ENCODE results near the gene ETF1.

The ETF1 gene

DNA sequence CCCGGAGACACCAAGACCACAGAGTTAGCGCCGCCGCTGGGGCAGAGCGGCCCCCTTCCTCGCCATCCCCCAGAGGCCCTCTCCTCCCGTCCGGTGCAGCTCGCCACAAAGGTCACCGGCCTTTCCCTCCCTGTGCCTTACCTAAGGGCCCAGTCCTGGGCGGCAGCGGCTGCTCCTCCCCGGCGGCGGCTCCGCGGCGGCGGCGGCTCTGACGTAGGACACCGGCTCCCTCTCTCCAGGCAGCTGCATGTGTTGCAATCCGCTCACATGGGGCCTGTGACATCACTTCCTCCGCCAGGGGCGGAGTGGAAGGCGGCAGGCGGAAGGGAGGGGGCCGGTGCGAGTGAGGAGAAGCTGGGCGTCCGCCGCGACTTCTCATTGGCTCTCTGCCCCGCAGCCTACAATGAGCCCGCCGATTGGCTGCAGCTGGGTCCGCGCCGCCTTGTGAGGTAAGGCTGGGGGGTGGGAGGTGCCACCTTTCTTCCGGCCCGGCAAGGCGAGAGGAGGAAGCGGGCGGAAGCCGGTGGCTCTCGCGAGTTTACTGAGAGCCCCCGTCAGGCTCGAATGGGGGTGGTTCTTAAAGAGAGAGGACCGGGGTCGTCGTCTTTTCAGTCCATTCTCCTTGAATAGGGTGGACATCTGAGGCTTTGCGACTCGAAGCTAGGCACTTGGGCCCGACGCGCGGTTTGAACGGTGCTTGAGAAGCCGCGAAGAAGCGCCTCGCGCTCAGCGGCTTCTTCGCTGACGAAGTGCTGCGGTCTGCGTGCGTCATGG, at the start of gene ETF1:
ETF1 (minus strand) TSS at position 281 of the 774 bp plus-strand sequence. CDS start 318 bp downstream, outside the sequence.
- peaks cover 52% of the 10 kb centered on the region for H3K4me1 ChIP-seq (ENCODE audit: insufficient read depth, low read length)
- no peaks in the 10 kb centered on the region for H3K36me3 ChIP-seq (ENCODE audit: insufficient read depth, low read length)
- peak within 1 kb of the TSS; percentile 98 for H3K9ac ChIP-seq (ENCODE audit: low read length)
- peak within 1 kb of the TSS; percentile 84 to 95 for H3K4me3 ChIP-seq (ENCODE audit: low read depth in 1 of 2, low read length in 2 of 2)
- H3K9me3 ChIP-seq (ENCODE audit: low read length), result no peaks in the 10 kb centered on the region
- H3K27me3 ChIP-seq (ENCODE audit: control insufficient read depth in 1 of 2, insufficient read depth in 2 of 2, low read length in 2 of 2), result no peaks in the 10 kb centered on the region
- peak within 1 kb of the TSS; percentile 95 for H3K27ac ChIP-seq (ENCODE audit: low read depth, low read length)

DNA sequence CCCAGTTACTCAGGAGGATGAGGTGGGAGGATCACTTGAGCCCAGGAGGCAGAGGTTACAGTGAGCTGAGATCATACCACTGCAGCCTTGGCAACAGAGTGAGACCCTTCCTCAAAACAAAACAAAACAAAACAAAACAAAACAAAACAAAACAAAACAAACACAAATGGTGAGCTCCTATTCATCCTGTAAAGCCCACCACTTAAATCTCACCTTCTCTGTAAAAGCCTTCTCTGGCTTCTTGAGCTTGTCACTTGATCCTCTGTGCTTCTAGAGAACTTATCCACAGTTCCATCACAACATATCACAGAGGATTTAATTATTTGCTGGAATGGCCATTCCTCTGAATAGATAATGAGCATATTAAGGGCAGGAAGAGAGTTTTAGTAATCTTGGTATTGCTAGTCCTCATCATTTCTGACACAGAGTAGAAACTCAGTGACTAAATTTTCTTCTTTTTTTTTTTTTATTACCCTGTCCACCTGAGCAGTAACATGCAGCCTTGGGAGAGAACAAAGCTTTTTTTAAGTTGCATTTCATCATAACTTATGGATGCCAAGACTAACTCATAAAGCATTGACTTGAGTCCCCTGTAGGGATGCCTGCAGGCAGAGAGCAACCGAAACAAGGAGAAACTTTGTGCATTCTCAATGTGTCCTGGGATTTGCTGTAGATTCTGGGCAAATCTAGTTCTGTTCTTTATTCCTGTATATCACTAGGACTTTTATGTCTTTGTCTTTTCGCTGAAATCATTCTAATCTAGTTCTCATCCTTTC, 45.2 kb upstream of the ETF1 start:
- Histone ChIP-seq H3K9me3 (ENCODE audit: low read length) (no peaks in the 10 kb centered on the region), H3K4me1 (ENCODE audit: insufficient read depth, low read length) (no peaks in the 10 kb centered on the region), H3K27ac (ENCODE audit: low read depth, low read length) (no peak overlapping the region)

DNA sequence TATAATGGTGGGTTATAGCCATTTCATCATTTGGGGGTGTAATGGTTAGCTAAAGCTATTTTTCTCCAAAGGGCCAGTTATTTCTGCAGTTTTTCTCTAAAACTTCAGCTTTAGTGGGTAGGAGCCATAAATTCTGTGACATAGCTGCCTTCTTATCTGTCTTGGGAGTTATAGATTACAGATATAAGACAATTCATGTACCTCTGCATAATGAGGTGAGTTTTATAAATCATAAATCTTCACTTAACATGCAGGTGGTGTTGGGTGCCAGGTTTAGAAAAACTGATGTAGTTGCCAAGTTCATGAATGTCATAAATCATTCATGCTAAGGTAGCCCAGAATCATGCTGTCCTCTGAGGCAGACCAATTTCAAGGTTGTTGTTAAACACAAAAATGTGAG, 42.1 kb upstream of the ETF1 start:
- H3K9ac ChIP-seq (ENCODE audit: low read length), result no peak overlapping the region
- H3K4me1 ChIP-seq (ENCODE audit: insufficient read depth, low read length), result no peaks in the 10 kb centered on the region
- H3K27me3 ChIP-seq (ENCODE audit: control insufficient read depth in 1 of 2, insufficient read depth in 2 of 2, low read length in 2 of 2), result no peaks in the 10 kb centered on the region
- H3K9me3 ChIP-seq (ENCODE audit: low read length), result no peaks in the 10 kb centered on the region
- no peak overlapping the region for H3K4me3 ChIP-seq (ENCODE audit: low read depth in 1 of 2, low read length in 2 of 2)
- no peak overlapping the region for H3K27ac ChIP-seq (ENCODE audit: low read depth, low read length)
- H3K36me3 ChIP-seq (ENCODE audit: insufficient read depth, low read length), result no peaks in the 10 kb centered on the region

More for the DNA sequence above, 45.2 kb upstream of the ETF1 start:
- Histone ChIP-seq H3K4me3 (ENCODE audit: low read depth in 1 of 2, low read length in 2 of 2) (no peak overlapping the region), H3K27me3 (ENCODE audit: control insufficient read depth in 1 of 2, insufficient read depth in 2 of 2, low read length in 2 of 2) (no peaks in the 10 kb centered on the region), H3K36me3 (ENCODE audit: insufficient read depth, low read length) (no peaks in the 10 kb centered on the region), H3K9ac (ENCODE audit: low read length) (no peak overlapping the region)

DNA sequence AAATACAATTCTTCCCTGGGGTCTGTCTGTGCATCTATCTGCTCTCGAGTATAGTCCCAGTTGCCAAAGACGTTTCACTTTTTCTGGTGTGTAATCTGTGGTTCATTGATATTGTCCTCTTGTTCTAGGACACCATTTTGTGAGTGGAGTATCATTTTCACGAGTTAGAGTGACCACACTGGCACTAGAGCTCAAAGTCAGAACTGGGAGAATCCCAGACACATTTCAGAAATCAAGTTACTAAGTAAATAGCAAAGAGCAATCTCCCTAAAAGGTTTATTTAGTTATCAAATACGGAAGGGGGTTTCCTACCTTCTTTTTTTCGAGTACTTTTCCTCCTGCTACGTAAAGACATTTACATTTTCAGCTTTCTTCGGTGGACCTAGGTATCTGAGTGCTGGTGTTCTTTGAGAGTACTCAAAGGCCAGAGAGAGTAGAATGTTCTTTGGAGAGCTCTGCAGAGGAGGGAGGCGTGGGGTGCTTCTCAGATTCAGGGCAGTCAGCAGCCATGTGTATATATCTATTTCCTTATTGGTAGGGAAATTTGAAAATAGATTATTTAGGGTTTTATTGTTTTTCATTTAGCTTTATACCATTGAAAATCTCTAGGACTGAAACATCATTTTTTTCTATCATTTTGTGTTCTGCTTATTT, 41.1 kb upstream of the ETF1 start:
- Histone ChIP-seq H3K9me3 (ENCODE audit: low read length) (no peaks in the 10 kb centered on the region), H3K9ac (ENCODE audit: low read length) (no peak overlapping the region), H3K27ac (ENCODE audit: low read depth, low read length) (no peak overlapping the region), H3K4me1 (ENCODE audit: insufficient read depth, low read length) (peaks cover 3% of the 10 kb centered on the region), H3K36me3 (ENCODE audit: insufficient read depth, low read length) (no peaks in the 10 kb centered on the region), H3K4me3 (ENCODE audit: low read depth in 1 of 2, low read length in 2 of 2) (no peak overlapping the region), H3K27me3 (ENCODE audit: control insufficient read depth in 1 of 2, insufficient read depth in 2 of 2, low read length in 2 of 2) (no peaks in the 10 kb centered on the region)

DNA sequence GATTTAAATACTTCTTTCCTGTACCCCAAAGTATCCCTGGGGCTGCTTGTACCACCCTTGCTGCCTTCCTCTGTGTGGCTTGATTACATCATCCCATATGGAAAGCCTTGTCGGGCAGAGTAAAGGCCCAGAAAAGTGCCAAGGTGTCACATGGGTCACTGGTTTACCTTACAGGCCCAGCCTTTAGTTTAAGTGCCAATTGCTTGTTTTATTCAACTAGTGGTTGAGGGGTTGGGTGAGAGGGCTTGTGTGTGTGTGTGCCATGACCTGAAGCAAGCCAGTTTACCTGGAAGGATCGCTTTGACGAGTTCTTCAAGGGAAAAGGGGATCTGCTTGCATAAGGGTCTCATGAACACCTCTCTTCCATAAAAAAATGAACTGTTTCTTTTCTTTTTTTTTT, 39.9 kb upstream of the ETF1 start:
- no peak overlapping the region for H3K9ac ChIP-seq (ENCODE audit: low read length)

DNA sequence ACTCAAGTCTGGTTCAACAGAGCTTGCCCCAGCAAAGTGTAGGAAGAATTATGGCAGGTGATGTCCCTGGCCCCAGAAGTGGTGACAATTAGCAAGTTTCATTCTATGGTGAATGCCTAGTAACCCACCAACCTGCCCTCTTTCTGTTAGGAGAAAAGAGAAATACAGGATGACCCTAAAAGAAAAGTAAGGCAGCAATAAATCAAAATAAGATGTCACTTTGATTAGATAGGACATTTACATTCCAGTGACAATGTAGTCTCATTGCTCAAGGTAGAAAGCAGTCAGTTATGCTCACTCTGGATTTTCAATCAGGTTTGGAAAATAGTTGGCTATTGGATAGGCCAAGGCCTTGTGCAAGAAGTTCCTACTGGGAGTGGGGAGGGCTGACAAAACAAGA, 37.7 kb upstream of the ETF1 start:
- Histone ChIP-seq H3K4me3 (ENCODE audit: low read depth in 1 of 2, low read length in 2 of 2) (no peak overlapping the region), H3K27ac (ENCODE audit: low read depth, low read length) (no peak overlapping the region), H3K4me1 (ENCODE audit: insufficient read depth, low read length) (peaks cover 6% of the 10 kb centered on the region), H3K9me3 (ENCODE audit: low read length) (no peaks in the 10 kb centered on the region), H3K9ac (ENCODE audit: low read length) (no peak overlapping the region), H3K36me3 (ENCODE audit: insufficient read depth, low read length) (no peaks in the 10 kb centered on the region), H3K27me3 (ENCODE audit: control insufficient read depth in 1 of 2, insufficient read depth in 2 of 2, low read length in 2 of 2) (no peaks in the 10 kb centered on the region)

More for the DNA sequence above, 39.9 kb upstream of the ETF1 start:
- H3K27ac ChIP-seq (ENCODE audit: low read depth, low read length), result no peak overlapping the region
- no peaks in the 10 kb centered on the region for H3K9me3 ChIP-seq (ENCODE audit: low read length)
- no peaks in the 10 kb centered on the region for H3K27me3 ChIP-seq (ENCODE audit: control insufficient read depth in 1 of 2, insufficient read depth in 2 of 2, low read length in 2 of 2)
- H3K4me3 ChIP-seq (ENCODE audit: low read depth in 1 of 2, low read length in 2 of 2), result no peak overlapping the region
- no peaks in the 10 kb centered on the region for H3K36me3 ChIP-seq (ENCODE audit: insufficient read depth, low read length)
- H3K4me1 ChIP-seq (ENCODE audit: insufficient read depth, low read length), result peaks cover 3% of the 10 kb centered on the region

DNA sequence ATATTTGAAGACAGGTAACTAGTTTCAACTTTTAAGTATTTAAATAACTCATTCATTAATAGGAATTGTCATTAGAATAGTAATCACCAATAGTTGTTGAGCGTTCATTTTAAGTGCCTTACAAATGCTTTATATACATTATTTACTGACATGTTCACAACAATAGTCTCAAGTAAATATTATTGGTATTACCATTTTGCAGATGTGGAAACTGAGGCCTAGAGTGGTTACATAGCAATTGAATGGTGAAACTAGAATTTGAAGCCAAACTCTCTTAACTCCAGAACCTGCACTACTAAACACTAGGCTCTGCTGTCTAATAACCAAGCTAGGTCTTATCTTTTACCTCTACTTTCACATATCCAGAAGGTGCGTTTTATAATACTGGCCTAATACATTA, 37.0 kb upstream of the ETF1 start:
- Histone ChIP-seq H3K9ac (ENCODE audit: low read length) (no peak overlapping the region), H3K36me3 (ENCODE audit: insufficient read depth, low read length) (no peaks in the 10 kb centered on the region), H3K4me3 (ENCODE audit: low read depth in 1 of 2, low read length in 2 of 2) (no peak overlapping the region), H3K9me3 (ENCODE audit: low read length) (no peaks in the 10 kb centered on the region), H3K27me3 (ENCODE audit: control insufficient read depth in 1 of 2, insufficient read depth in 2 of 2, low read length in 2 of 2) (no peaks in the 10 kb centered on the region), H3K27ac (ENCODE audit: low read depth, low read length) (no peak overlapping the region), H3K4me1 (ENCODE audit: insufficient read depth, low read length) (peaks cover 6% of the 10 kb centered on the region)

DNA sequence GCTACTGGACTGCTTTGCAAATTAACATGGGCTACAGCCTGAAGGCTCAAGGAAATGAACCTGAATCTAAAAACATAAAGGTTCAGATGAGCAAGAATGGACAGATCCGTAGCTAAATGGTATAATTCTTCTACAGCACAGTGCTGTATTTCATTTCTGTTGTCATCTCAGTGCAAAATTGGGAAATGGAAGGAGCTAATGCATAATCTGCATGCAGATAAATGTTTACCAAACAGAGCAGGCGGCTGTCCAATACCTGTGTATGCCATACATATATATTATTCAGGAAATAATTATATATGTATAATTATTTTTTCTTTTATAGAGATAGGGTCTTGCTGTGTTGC, 36.5 kb upstream of the ETF1 start:
- Histone ChIP-seq H3K9ac (ENCODE audit: low read length) (no peak overlapping the region), H3K36me3 (ENCODE audit: insufficient read depth, low read length) (no peaks in the 10 kb centered on the region)

DNA sequence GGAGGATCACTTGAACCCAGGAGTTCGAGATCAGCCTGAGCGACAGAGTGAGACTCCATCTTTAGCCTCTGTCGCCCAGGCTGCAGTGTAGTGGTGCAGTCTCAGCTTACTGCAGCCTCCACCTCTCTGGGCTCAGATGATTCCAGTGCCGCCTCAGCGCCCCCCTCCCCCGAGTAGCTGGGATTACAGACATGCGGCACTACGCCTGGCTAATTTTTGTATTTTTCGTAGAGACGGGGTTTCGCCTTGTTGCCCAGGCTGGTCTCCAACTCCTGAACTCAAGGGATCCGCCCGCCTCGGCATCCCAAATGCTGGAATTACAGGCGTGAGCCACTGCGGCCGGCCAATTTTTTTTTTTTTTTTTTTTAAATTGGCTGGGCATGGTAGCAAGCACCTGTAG, 34.4 kb upstream of the ETF1 start:
- no peak overlapping the region for H3K27ac ChIP-seq (ENCODE audit: low read depth, low read length)
- H3K4me3 ChIP-seq (ENCODE audit: low read depth in 1 of 2, low read length in 2 of 2), result no peak overlapping the region

More for the DNA sequence above, 36.5 kb upstream of the ETF1 start:
- Histone ChIP-seq H3K9me3 (ENCODE audit: low read length) (no peaks in the 10 kb centered on the region), H3K4me1 (ENCODE audit: insufficient read depth, low read length) (peaks cover 6% of the 10 kb centered on the region), H3K27me3 (ENCODE audit: control insufficient read depth in 1 of 2, insufficient read depth in 2 of 2, low read length in 2 of 2) (no peaks in the 10 kb centered on the region), H3K4me3 (ENCODE audit: low read depth in 1 of 2, low read length in 2 of 2) (no peak overlapping the region), H3K27ac (ENCODE audit: low read depth, low read length) (no peak overlapping the region)

DNA sequence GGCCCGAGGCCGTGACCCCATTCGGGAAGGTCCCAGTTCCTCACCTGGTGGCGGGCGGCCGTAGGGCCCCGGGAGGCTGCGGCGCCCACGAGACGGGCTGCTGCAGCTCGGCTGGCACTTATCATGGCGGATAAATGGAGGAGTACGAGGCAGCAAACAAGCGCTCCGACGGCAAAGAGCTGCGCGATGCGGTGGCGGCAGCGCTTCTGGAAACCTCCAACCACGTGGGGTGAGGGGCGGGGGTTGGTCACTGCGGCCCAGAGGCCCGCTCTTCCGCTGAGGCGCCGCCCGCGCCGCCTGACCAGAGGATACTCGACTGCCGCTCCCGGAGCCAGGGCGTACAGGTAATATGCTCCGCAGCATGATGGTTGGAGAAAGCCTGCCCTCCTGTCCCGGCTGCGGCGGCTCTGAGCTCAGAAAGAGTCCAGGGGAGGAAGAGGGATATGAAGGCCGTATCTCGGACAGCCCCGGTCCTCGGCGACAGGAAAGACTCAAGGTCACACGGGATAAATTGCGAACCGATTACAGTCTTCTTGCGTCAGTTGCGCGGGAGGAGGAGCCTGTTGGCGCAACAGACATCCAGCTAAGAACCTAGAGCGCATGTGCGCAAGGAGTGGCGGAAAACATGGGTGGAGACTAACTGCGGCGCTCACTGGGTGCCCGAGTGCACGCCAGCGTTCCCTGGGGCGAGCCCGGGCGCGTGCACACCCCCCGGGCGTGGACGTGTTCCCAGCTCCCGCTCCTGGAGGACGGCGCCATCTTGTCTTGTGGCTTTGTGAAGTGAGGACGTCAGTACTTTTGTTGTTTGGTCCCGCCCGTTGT, 32.4 kb upstream of the ETF1 start, which contains the start of gene HSPA9:
HSPA9 (minus strand) TSS at position 208 of the 822 bp plus-strand sequence; CDS start at position 125, 83 bp downstream.
- H3K9ac ChIP-seq (ENCODE audit: low read length), result peak within 1 kb of the TSS; percentile 100
- H3K27ac ChIP-seq (ENCODE audit: low read depth, low read length), result peak within 1 kb of the TSS; percentile 91
- H3K9me3 ChIP-seq (ENCODE audit: low read length), result no peaks in the 10 kb centered on the region
- no peaks in the 10 kb centered on the region for H3K27me3 ChIP-seq (ENCODE audit: control insufficient read depth in 1 of 2, insufficient read depth in 2 of 2, low read length in 2 of 2)
- H3K36me3 ChIP-seq (ENCODE audit: insufficient read depth, low read length), result peaks cover 36% of the 10 kb centered on the region
- H3K4me3 ChIP-seq (ENCODE audit: low read depth in 1 of 2, low read length in 2 of 2), result peak within 1 kb of the TSS; percentile 51 to 100
- peaks cover 18% of the 10 kb centered on the region for H3K4me1 ChIP-seq (ENCODE audit: insufficient read depth, low read length)

More for the DNA sequence above, 34.4 kb upstream of the ETF1 start:
- Histone ChIP-seq H3K27me3 (ENCODE audit: control insufficient read depth in 1 of 2, insufficient read depth in 2 of 2, low read length in 2 of 2) (no peaks in the 10 kb centered on the region), H3K9ac (ENCODE audit: low read length) (no peak overlapping the region), H3K9me3 (ENCODE audit: low read length) (no peaks in the 10 kb centered on the region), H3K36me3 (ENCODE audit: insufficient read depth, low read length) (peaks cover 16% of the 10 kb centered on the region), H3K4me1 (ENCODE audit: insufficient read depth, low read length) (peaks cover 18% of the 10 kb centered on the region)

Measured in muscle layer of colon (tissue), 2 donors.